ENCODE measurements around the gene MPEG1.

Gene MPEG1

DNA sequence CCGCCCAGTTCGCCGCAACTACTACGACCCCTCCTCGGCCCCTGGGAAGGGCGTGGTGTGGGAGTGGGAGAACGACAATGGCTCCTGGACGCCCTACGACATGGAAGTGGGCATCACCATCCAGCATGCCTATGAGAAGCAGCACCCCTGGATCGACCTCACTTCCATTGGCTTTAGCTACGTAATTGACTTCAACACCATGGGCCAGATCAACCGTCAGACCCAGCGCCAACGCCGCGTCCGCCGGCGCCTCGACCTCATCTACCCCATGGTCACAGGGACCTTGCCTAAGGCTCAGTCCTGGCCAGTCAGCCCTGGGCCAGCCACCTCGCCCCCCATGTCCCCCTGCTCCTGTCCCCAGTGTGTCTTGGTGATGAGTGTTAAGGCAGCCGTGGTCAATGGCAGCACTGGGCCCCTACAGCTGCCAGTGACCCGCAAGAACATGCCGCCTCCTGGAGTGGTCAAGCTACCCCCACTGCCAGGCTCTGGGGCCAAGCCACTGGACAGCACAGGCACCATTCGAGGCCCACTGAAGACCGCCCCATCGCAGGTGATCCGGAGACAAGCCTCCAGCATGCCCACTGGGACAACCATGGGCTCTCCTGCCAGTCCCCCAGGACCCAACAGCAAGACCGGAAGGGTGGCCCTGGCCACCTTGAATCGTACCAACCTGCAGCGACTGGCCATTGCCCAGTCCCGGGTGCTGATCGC, 30.8 kb downstream of the MPEG1 start:
- Histone ChIP-seq H3K4me1 (ENCODE audit: insufficient read depth, low read length) (no peaks in the 10 kb centered on the region), H3K36me3 (ENCODE audit: insufficient read depth, low read length) (no peaks in the 10 kb centered on the region), H3K4me3 (ENCODE audit: low read depth in 1 of 2, low read length in 2 of 2) (no peak overlapping the region), H3K27ac (ENCODE audit: low read length) (no peak overlapping the region), H3K9ac (ENCODE audit: low read depth, low read length) (no peak overlapping the region), H3K4me2 (ENCODE audit: insufficient read depth, low read length) (no peak overlapping the region), H3K27me3 (ENCODE audit: insufficient read depth, low read length, poor library complexity) (no peaks in the 10 kb centered on the region), H3K79me2 (ENCODE audit: insufficient read depth, low read length) (no peaks in the 10 kb centered on the region), H3K9me3 (ENCODE audit: insufficient read depth, low read length, severe bottlenecking) (peaks cover 12% of the 10 kb centered on the region), H2AFZ (ENCODE audit: low read depth, low read length) (no peak overlapping the region), H4K20me1 (ENCODE audit: insufficient read depth, low read length) (no peaks in the 10 kb centered on the region)
- DNase-seq (no peak), ATAC-seq (ENCODE audit: insufficient read depth, low read depth) (no peak)
- no peak for TF ChIP-seq EZH2 (IDR thresholded peaks at IDR 0.05; ENCODE audit: borderline replicate concordance, low read depth, low read length, severe bottlenecking)
- TF ChIP-seq, protein P1, sequence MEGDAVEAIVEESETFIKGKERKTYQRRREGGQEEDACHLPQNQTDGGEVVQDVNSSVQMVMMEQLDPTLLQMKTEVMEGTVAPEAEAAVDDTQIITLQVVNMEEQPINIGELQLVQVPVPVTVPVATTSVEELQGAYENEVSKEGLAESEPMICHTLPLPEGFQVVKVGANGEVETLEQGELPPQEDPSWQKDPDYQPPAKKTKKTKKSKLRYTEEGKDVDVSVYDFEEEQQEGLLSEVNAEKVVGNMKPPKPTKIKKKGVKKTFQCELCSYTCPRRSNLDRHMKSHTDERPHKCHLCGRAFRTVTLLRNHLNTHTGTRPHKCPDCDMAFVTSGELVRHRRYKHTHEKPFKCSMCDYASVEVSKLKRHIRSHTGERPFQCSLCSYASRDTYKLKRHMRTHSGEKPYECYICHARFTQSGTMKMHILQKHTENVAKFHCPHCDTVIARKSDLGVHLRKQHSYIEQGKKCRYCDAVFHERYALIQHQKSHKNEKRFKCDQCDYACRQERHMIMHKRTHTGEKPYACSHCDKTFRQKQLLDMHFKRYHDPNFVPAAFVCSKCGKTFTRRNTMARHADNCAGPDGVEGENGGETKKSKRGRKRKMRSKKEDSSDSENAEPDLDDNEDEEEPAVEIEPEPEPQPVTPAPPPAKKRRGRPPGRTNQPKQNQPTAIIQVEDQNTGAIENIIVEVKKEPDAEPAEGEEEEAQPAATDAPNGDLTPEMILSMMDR (IDR thresholded peaks at IDR 0.05; ENCODE audit: borderline replicate concordance, extremely low read depth, low read length, poor library complexity, severe bottlenecking), result no peak

DNA sequence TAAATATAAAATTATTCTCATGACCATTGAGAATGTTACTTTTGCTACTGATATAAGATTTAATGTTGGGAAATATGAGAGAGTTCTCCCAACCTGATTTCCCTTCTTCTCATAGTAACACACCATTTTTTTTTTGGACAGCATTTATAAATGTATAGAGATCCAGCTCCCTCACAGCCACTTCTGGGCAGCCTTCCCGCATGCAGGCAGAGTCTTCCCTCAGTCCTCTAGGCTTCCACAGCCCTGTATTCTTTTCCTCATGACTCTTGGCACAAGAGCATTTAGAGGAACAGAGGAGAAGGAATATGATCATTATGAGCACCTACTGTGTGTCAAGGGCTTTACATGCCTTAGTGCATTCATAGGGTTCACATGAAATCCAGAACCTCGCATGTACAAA, 31.8 kb downstream of the MPEG1 start:
- no peak for DNase-seq
- no peaks in the 10 kb centered on the region for H3K27me3 ChIP-seq (ENCODE audit: insufficient read depth, low read length, poor library complexity)
- H3K9ac ChIP-seq (ENCODE audit: low read depth, low read length), result no peak overlapping the region
- TF ChIP-seq, protein P1 (IDR thresholded peaks at IDR 0.05; ENCODE audit: borderline replicate concordance, extremely low read depth, low read length, poor library complexity, severe bottlenecking), result no peak
- TF ChIP-seq EZH2 (IDR thresholded peaks at IDR 0.05; ENCODE audit: borderline replicate concordance, low read depth, low read length, severe bottlenecking), result no peak
- no peak overlapping the region for H3K4me3 ChIP-seq (ENCODE audit: low read depth in 1 of 2, low read length in 2 of 2)
- no peaks in the 10 kb centered on the region for H3K79me2 ChIP-seq (ENCODE audit: insufficient read depth, low read length)
- no peaks in the 10 kb centered on the region for H3K4me1 ChIP-seq (ENCODE audit: insufficient read depth, low read length)
- peaks cover 12% of the 10 kb centered on the region for H3K9me3 ChIP-seq (ENCODE audit: insufficient read depth, low read length, severe bottlenecking)
- no peaks in the 10 kb centered on the region for H3K36me3 ChIP-seq (ENCODE audit: insufficient read depth, low read length)
- no peaks in the 10 kb centered on the region for H4K20me1 ChIP-seq (ENCODE audit: insufficient read depth, low read length)
- ATAC-seq (ENCODE audit: insufficient read depth, low read depth), result no peak
- H2AFZ ChIP-seq (ENCODE audit: low read depth, low read length), result no peak overlapping the region
- H3K27ac ChIP-seq (ENCODE audit: low read length), result no peak overlapping the region
- H3K4me2 ChIP-seq (ENCODE audit: insufficient read depth, low read length), result no peak overlapping the region

DNA sequence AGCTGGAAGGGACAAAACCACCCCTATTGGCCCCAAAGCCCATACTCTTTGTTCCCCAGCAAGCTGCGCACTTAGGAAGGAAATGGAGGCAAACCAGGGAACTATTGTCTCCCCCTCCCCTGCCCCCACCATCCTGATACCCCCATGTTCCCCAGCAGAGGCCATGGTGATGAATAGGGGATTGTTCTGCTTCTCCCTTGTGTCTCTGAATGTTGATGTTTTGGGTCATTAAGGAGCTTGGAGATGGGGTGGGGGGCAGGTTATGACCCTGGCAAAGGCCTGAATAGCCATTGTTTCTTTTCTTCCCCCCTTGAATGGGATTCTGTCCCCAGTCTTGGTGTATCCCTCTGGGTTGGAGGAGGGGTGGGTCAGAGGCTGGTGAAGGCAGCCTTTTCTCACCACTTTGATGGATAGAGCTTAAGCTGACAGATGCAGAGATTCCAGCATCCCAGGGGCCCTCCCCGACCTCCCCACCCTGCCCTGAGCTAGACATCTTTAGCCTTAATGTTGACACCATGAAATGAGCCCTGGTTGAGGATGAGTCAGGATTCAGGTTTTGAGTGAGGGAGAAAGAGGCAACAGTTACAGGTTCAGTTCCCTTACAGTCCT, 32.5 kb downstream of the MPEG1 start:
- Histone ChIP-seq H3K4me2 (ENCODE audit: insufficient read depth, low read length) (no peak overlapping the region), H3K27ac (ENCODE audit: low read length) (no peak overlapping the region), H3K79me2 (ENCODE audit: insufficient read depth, low read length) (no peaks in the 10 kb centered on the region), H3K4me3 (ENCODE audit: low read depth in 1 of 2, low read length in 2 of 2) (no peak overlapping the region), H4K20me1 (ENCODE audit: insufficient read depth, low read length) (no peaks in the 10 kb centered on the region), H3K36me3 (ENCODE audit: insufficient read depth, low read length) (no peaks in the 10 kb centered on the region), H3K9ac (ENCODE audit: low read depth, low read length) (no peak overlapping the region), H3K27me3 (ENCODE audit: insufficient read depth, low read length, poor library complexity) (no peaks in the 10 kb centered on the region), H3K4me1 (ENCODE audit: insufficient read depth, low read length) (no peaks in the 10 kb centered on the region), H3K9me3 (ENCODE audit: insufficient read depth, low read length, severe bottlenecking) (peaks cover 12% of the 10 kb centered on the region), H2AFZ (ENCODE audit: low read depth, low read length) (no peak overlapping the region)
- TF ChIP-seq, protein P1 (IDR thresholded peaks at IDR 0.05; ENCODE audit: borderline replicate concordance, extremely low read depth, low read length, poor library complexity, severe bottlenecking), result no peak
- TF ChIP-seq EZH2 (IDR thresholded peaks at IDR 0.05; ENCODE audit: borderline replicate concordance, low read depth, low read length, severe bottlenecking), result no peak
- no peak for DNase-seq
- ATAC-seq (ENCODE audit: insufficient read depth, low read depth), result no peak

Measured in DND-41 (cell line).